Gastroesophageal sphincter (tissue), 3 donors: ENCODE results near the gene RSPH3.

ENCODE experiments used
- CTCF ChIP-seq, 4 experiments: fragments of 200-600 bp in 2 of 4; fragments of 450-650 bp in 2 of 4; sonication (generic) in 1 of 4; IDR thresholded peaks; one replicate each; pipeline ENCODE4 v1.5.1; 2017 to 2019; ENCODE audit warnings: antibody characterized with exemption in 4 of 4, mild to moderate bottlenecking in 2 of 4, moderate library complexity in 2 of 4
- EP300 ChIP-seq: sonication (generic); formaldehyde crosslinking; IDR thresholded peaks from one replicate; pipeline ENCODE4 v1.6.1; 2017; ENCODE audit warnings: antibody characterized with exemption, mild to moderate bottlenecking

- TF ChIP-seq CTCF (IDR thresholded peaks at IDR 0.05) (no peak), EP300 (no peak)
These were observed 37.6 kb downstream of the RSPH3 start for GRCh38 chr6:158962371-158962770.
